Fibroblast of skin of scalp (primary cell): ENCODE data around the gene MRAP2.

ENCODE experiments used
- DNase-seq: peaks from one replicate; pipeline ENCODE4 v3.0.0-alpha.2; 2013

MRAP2 gene

DNA sequence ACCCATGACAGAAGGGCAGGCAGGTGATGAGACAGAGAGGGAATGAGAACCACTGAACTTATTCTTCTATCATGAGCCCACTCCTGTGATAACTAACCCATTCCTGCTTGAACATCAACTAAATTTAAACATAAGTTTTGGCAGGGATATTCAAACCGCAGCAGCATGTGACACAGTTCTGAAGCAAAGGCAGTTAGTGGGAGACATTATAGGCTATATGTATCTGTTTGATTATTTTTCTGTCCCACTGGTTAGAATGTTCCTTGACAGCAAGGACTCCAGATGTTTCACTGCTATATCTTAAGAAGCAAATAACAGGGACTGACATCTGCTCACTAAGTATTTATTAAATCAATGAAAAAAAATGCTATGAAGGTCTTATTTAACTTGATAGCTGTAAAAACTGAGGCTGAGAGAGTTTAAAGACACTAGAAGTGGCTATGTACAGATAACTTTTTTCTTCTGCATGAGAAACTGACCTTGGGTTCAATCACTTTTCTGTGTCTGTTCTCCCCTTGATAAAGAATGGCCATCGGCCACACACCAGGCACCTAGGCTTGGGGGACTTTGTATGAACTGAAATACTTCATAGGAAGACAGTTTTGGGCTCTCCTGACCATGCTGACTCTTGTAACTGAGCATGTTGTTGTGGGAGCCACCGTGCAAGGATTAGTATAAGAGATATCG, 102.9 kb downstream of the MRAP2 start:
- DNase-seq, result peak; percentile 15

DNA sequence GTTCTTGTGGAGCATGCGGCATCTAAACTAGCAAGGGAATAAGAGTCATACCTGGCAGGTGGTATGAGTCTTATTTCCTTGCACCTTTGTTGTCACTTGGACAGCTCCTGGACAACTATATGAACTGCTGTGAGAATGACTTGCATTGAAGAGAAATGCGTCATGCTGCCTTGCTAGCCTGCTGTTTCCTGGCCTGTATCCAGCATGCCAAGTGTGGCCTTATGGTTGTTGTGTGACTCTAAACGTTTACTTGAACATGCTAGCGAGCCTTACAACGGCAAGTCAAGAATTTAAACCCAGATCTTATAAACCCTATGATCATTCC, 103.4 kb downstream of the MRAP2 start:
- DNase-seq, result peak; percentile 84

DNA sequence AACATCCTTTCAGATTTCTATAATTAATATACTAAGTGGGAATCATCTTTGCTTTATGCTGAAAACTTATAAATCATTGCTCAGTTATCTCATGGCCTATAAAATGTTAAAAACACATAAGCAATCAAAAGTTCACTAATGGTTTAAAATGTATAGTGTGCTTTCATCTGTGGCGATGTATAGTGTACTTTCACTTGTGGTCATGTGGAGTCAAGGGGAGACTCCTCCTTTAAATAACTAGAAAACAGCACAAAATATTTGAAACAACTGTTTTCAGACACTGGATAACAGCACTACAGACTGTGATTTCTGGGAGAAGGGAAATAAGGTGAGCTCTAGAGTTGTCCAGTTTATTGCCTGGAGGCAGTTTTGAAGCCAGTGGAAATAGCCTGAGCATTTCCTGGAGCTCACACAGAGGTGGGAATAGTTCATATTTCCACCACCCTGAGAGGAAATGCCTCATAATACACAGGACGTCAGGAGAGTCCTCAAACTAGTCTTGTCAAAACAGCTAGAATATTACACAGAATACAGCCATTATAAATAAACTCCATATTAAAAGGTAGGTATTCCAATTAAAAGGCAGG, 104.5 kb downstream of the MRAP2 start:
- DNase-seq, result no peak

DNA sequence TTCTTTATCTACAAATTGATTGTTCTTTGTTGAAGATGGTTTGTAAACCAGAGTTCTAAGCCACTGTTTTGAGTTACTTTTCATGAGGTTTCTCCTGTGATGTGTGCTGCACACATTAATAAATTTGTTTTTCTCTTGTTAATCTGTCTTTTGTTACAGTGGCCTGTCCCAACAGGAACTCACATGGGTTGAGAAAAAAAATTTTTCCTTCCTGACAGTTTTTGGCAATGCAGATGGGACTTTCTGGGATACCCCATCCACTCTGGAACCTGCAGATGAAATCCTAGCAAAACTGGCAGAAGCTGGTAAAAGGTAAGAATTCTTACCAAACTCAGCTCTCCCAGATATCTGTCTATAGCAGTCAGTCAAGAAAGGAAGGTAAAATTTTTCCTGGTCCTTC, 105.7 kb downstream of the MRAP2 start:
- DNase-seq, result no peak
